IMR-90 (cell line): ENCODE results near the gene STX4. TPM values are rescaled to one million over a fixed set of nuclear protein-coding genes. Genes with fewer than 3 reads are reported as not detected.
A peak's percentile ranks its signal among the peaks of the same experiment; 100 is the strongest.

ENCODE experiments used
- ATAC-seq: fragments of 200-7000 bp; cut with Tn5 transposase; 2 replicates; pipeline ENCODE4 v1.9.1; 2020; ENCODE audit warnings: low read depth, mild to moderate bottlenecking, moderate library complexity
- BruUV-seq: library from RNA; stranded (reverse); fragments of 400-500 nt; replicated peaks from 2 replicates; lab custom pipeline; 2021; lab: Mats Ljungman, UMichigan
- CTCF ChIA-PET: fragments of 300-600 bp; formaldehyde crosslinking; extraction: SDS; loops from one replicate; lab custom pipeline; 2021; ENCODE audit warnings: antibody characterized with exemption; lab: Yijun Ruan, JAX
- POLR2A ChIA-PET: fragments of 300-600 bp; sonication (Branson Sonifier 250); formaldehyde crosslinking; loops from one replicate; lab custom pipeline; 2022; ENCODE audit warnings: antibody characterized with exemption; ENCODE audit not compliant: unreplicated experiment; lab: Charles Lee
- DNase-seq: peaks from one replicate; pipeline ENCODE4 v3.0.0; 2013
- H2AFZ ChIP-seq: replicated peaks from 2 replicates; pipeline ENCODE3; 2013; ENCODE audit warnings: low read length, mild to moderate bottlenecking; ENCODE audit not compliant: poor library complexity
- H2AK5ac ChIP-seq: 2 replicates; pipeline ENCODE4 v1.6.1; 2013; ENCODE audit warnings: low read depth, low read length, inconsistent platforms
- H2AK9ac ChIP-seq: replicated peaks from 2 replicates; pipeline ENCODE3; 2013; ENCODE audit warnings: mild to moderate bottlenecking, low read depth, low read length, moderate library complexity; ENCODE audit not compliant: poor library complexity
- H2BK120ac ChIP-seq: 2 replicates; pipeline ENCODE4 v1.6.1; 2013; ENCODE audit warnings: low read depth, low read length, inconsistent platforms
- H2BK15ac ChIP-seq: 3 replicates; pipeline ENCODE4 v1.6.1; 2013; ENCODE audit warnings: low read depth, low read length, inconsistent platforms
- H2BK20ac ChIP-seq: 2 replicates; pipeline ENCODE4 v1.6.1; 2013; ENCODE audit warnings: low read depth, mild to moderate bottlenecking, inconsistent platforms, low read length, moderate library complexity
- H2BK5ac ChIP-seq: 2 replicates; pipeline ENCODE4 v1.6.1; 2013; ENCODE audit warnings: mild to moderate bottlenecking, low read depth, low read length, inconsistent platforms; ENCODE audit not compliant: poor library complexity, severe bottlenecking
- H3K14ac ChIP-seq: replicated peaks from 2 replicates; pipeline ENCODE4 v1.6.1; 2013; ENCODE audit warnings: low read depth, low read length, inconsistent platforms
- H3K18ac ChIP-seq: 2 replicates; pipeline ENCODE4 v1.6.1; 2013; ENCODE audit warnings: low read depth, low read length, control low read depth
- H3K23ac ChIP-seq: 2 replicates; pipeline ENCODE4 v1.6.1; 2013; ENCODE audit warnings: low read depth, low read length, inconsistent platforms
- H3K27ac ChIP-seq: 2 replicates; pipeline ENCODE4 v1.5.1; 2013; ENCODE audit warnings: mild to moderate bottlenecking, control low read depth, low read length; ENCODE audit not compliant: insufficient read depth
- H3K27me3 ChIP-seq: 2 replicates; pipeline ENCODE4 v1.6.1; 2013; ENCODE audit warnings: low read length; ENCODE audit not compliant: control insufficient read depth, insufficient read depth
- H3K36me3 ChIP-seq: 2 replicates; pipeline ENCODE4 v1.6.1; 2013; ENCODE audit warnings: low read length, mixed read lengths; ENCODE audit not compliant: control insufficient read depth, insufficient read depth
- H3K4ac ChIP-seq: 2 replicates; pipeline ENCODE4 v1.6.1; 2013; ENCODE audit warnings: low read depth, low read length, inconsistent platforms
- H3K4me1 ChIP-seq: 2 replicates; pipeline ENCODE4 v1.6.1; 2013; ENCODE audit warnings: low read length, mixed read lengths; ENCODE audit not compliant: control insufficient read depth, insufficient read depth
- H3K4me2 ChIP-seq: 2 replicates; pipeline ENCODE4 v1.6.1; 2013; ENCODE audit warnings: low read depth, mild to moderate bottlenecking, control low read depth, low read length, moderate library complexity
- H3K4me3 ChIP-seq: 2 replicates; pipeline ENCODE4 v1.5.1; 2013; ENCODE audit warnings: low read depth, mild to moderate bottlenecking, control low read depth, low read length, moderate library complexity; ENCODE audit not compliant: insufficient read depth
- H3K56ac ChIP-seq: 2 replicates; pipeline ENCODE4 v1.6.1; 2013; ENCODE audit warnings: low read length, inconsistent platforms; ENCODE audit not compliant: insufficient read depth; ENCODE audit errors: extremely low read depth
- H3K79me1 ChIP-seq, 2 experiments: 2 replicates each; pipeline ENCODE4 v1.6.1; 2013; ENCODE audit warnings: low read length in 2 of 2, inconsistent platforms in 1 of 2, low read depth in 1 of 2
- H3K9ac ChIP-seq: 2 replicates; pipeline ENCODE4 v1.6.1; 2013; ENCODE audit warnings: low read depth, low read length, control low read depth
- H3K9me1 ChIP-seq: 2 replicates; pipeline ENCODE4 v1.6.1; 2013; ENCODE audit warnings: low read length, inconsistent platforms; ENCODE audit not compliant: insufficient read depth
- H3K9me3 ChIP-seq: 2 replicates; pipeline ENCODE4 v1.6.1; 2013; ENCODE audit warnings: low read length; ENCODE audit not compliant: control insufficient read depth, insufficient read depth
- H4K20me1 ChIP-seq: 2 replicates; pipeline ENCODE4 v1.6.1; 2013; ENCODE audit warnings: low read length, inconsistent platforms; ENCODE audit not compliant: insufficient read depth
- H4K5ac ChIP-seq: 2 replicates; pipeline ENCODE4 v1.6.1; 2013; ENCODE audit warnings: mild to moderate bottlenecking, low read depth, low read length, control low read depth
- H4K8ac ChIP-seq, 2 experiments: 2 replicates each; pipeline ENCODE4 v1.6.1; 2013; ENCODE audit warnings: low read depth in 2 of 2, low read length in 2 of 2, control low read depth in 1 of 2, inconsistent platforms in 1 of 2
- H4K91ac ChIP-seq: 2 replicates; pipeline ENCODE4 v1.6.1; 2013; ENCODE audit warnings: low read depth, low read length, inconsistent platforms; ENCODE audit not compliant: insufficient read depth
- BHLHE40 ChIP-seq: fragments of 150-350 bp; IDR thresholded peaks from 2 replicates; pipeline ENCODE4 v1.6.1; 2016; ENCODE audit warnings: mild to moderate bottlenecking, low read depth, low read length
- CEBPB ChIP-seq: IDR thresholded peaks from 2 replicates; pipeline ENCODE4 v1.6.1; 2012; ENCODE audit warnings: low read depth, low read length, improper control_type of control experiment
- CHD1 ChIP-seq: IDR thresholded peaks from 2 replicates; pipeline ENCODE4 v1.6.1; 2012; ENCODE audit warnings: low read depth, low read length, improper control_type of control experiment
- CTCF ChIP-seq: conservative IDR thresholded peaks from 2 replicates; pipeline ENCODE4 v1.5.1; 2012; ENCODE audit warnings: mild to moderate bottlenecking, low read depth, low read length, improper control_type of control experiment
- FOS ChIP-seq: fragments of 150-350 bp; IDR thresholded peaks from 2 replicates; pipeline ENCODE4 v1.6.1; 2016; ENCODE audit warnings: low read depth, low read length
- MAFK ChIP-seq: IDR thresholded peaks from 2 replicates; pipeline ENCODE4 v1.6.1; 2012; ENCODE audit warnings: low read depth, low read length, improper control_type of control experiment
- MAZ ChIP-seq: IDR thresholded peaks from 2 replicates; pipeline ENCODE4 v1.6.1; 2012; ENCODE audit warnings: low read depth, mild to moderate bottlenecking, low read length, improper control_type of control experiment, moderate library complexity, borderline replicate concordance
- MXI1 ChIP-seq: IDR thresholded peaks from 2 replicates; pipeline ENCODE4 v1.6.1; 2012; ENCODE audit warnings: low read depth, mild to moderate bottlenecking, low read length, moderate library complexity, borderline replicate concordance
- NFE2L2 ChIP-seq: fragments of 150-350 bp; IDR thresholded peaks from 2 replicates; pipeline ENCODE4 v1.6.1; 2016; ENCODE audit warnings: low read depth, mild to moderate bottlenecking, low read length
- POLR2A ChIP-seq: IDR thresholded peaks from 2 replicates; pipeline ENCODE4 v1.6.1; 2012; ENCODE audit warnings: mild to moderate bottlenecking, low read depth, low read length
- RAD21 ChIP-seq: IDR thresholded peaks from 2 replicates; pipeline ENCODE4 v1.6.1; 2012; ENCODE audit warnings: low read length, improper control_type of control experiment
- RCOR1 ChIP-seq: IDR thresholded peaks from 2 replicates; pipeline ENCODE4 v1.6.1; 2012; ENCODE audit warnings: mild to moderate bottlenecking, low read length, improper control_type of control experiment; ENCODE audit not compliant: insufficient replicate concordance
- RFX5 ChIP-seq: IDR thresholded peaks from 2 replicates; pipeline ENCODE4 v1.8.0; 2012; ENCODE audit warnings: low read depth, mild to moderate bottlenecking, low read length, moderate library complexity
- SMC3 ChIP-seq: fragments of 150-350 bp; IDR thresholded peaks from 2 replicates; pipeline ENCODE4 v1.6.1; 2016; ENCODE audit warnings: low read depth, mild to moderate bottlenecking, antibody characterized with exemption, low read length, moderate library complexity
- WGBS, 2 experiments: methylation state at CpG; one replicate each; pipeline versions ENCODE4 v1.1.5 to v1.1.7; 2013; ENCODE audit warnings: missing lambda C conversion rate in 2 of 2; ENCODE audit not compliant: insufficient read length in 1 of 2; ENCODE audit errors: extremely low coverage in 2 of 2; 5-methylcytosine and 5-hydroxymethylcytosine counted together
- dilution Hi-C: fragments of 300-500 bp; cut with HindIII; formaldehyde crosslinking; loops from one replicate; pipeline ENCODE4 v1.14.3; 2018; ENCODE audit warnings: low sequenced_read_pairs; ENCODE audit not compliant: unreplicated experiment
- in situ Hi-C: fragments of 300-500 bp; cut with MboI; formaldehyde crosslinking; loops from 3 replicates; pipeline ENCODE4 v1.14.3; 2019; ENCODE audit warnings: low sequenced_read_pairs, inconsistent platforms, mixed read lengths
- intact Hi-C: fragments of 100-400 bp; cut with micrococcal nuclease; formaldehyde crosslinking; loops from 2 replicates; pipeline ENCODE4 v1.10.0; 2022
- polyA plus RNA-seq, 3 experiments: library from polyadenylated mRNA; depleted of rRNA; stranded (reverse); fragments of >200 nt; gene quantifications; 2 replicates each; pipeline ENCODE4 v1.2.3, GENCODE V29; 2012; ENCODE audit warnings: low replicate concordance in 1 of 3
- total RNA-seq: library from RNA; depleted of rRNA; stranded (reverse); fragments of >200 nt; gene quantifications from 2 replicates; pipeline ENCODE4 v1.2.3, GENCODE V29; 2012
- TF ChIP-seq, protein P1 (sequence below): fragments of 150-350 bp; IDR thresholded peaks from 2 replicates; pipeline ENCODE4 v1.6.1; 2017; ENCODE audit warnings: mild to moderate bottlenecking, antibody characterized with exemption, low read length, low read depth
- TF ChIP-seq, protein P2 (sequence below): fragments of 150-350 bp; IDR thresholded peaks from 2 replicates; pipeline ENCODE4 v1.6.1; 2016; ENCODE audit warnings: low read depth, mild to moderate bottlenecking, low read length, moderate library complexity, borderline replicate concordance

STX4 gene
- total and polyA plus RNA-seq, 2 of the 4 experiments (the other 2 are of a cell fraction), result 23.5 to 67.9 TPM

GRCh38 chr16:31016018-31016417 lies 17.3 kb upstream of the STX4 start:
- H3K18ac ChIP-seq, result no peak overlapping the region
- peaks cover 2% of the 10 kb centered on the region; the same call in 1 of the 2 replicates for H3K4me1 ChIP-seq
- peaks cover 9% of the 10 kb centered on the region for H3K27me3 ChIP-seq
- ChIA-PET CTCF (interaction anchor here (0.5 to 0.7 kb wide), 2 partner anchors 31 to 164 kb away, joined by 3 to 4 read pairs; partner anchors contain the start of gene HSD3B7), POLR2A (no interaction called here)
- in situ Hi-C loops (no loop called here), dilution Hi-C loops (no loop called here), intact Hi-C loops (no loop called here)
- no peak overlapping the region for H2BK120ac ChIP-seq
- no peak overlapping the region for H4K5ac ChIP-seq
- H3K27ac ChIP-seq, result no peak overlapping the region
- no CpG with 5 or more reads among the region's 6 CpGs for WGBS, 2 experiments
- H3K9ac ChIP-seq, result no peak overlapping the region
- no peak overlapping the region for H2BK5ac ChIP-seq
- no peak overlapping the region for H3K4ac ChIP-seq
- H3K9me1 ChIP-seq, result no peaks in the 10 kb centered on the region
- no peak overlapping the region for H3K14ac ChIP-seq
- no peak overlapping the region for H4K8ac ChIP-seq
- no peak overlapping the region for H3K4me3 ChIP-seq
- peak overlapping the region; percentile 32 for H2AFZ ChIP-seq
- H2AK5ac ChIP-seq, result no peak overlapping the region
- TF ChIP-seq CTCF, result no peak
- no peak for TF ChIP-seq MAFK
- no peak for TF ChIP-seq RAD21
- TF ChIP-seq, protein P1, sequence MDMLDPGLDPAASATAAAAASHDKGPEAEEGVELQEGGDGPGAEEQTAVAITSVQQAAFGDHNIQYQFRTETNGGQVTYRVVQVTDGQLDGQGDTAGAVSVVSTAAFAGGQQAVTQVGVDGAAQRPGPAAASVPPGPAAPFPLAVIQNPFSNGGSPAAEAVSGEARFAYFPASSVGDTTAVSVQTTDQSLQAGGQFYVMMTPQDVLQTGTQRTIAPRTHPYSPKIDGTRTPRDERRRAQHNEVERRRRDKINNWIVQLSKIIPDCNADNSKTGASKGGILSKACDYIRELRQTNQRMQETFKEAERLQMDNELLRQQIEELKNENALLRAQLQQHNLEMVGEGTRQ, result no peak
- TF ChIP-seq SMC3, result no peak
- no peak for TF ChIP-seq FOS
- TF ChIP-seq POLR2A, result no peak
- no peak for TF ChIP-seq NFE2L2
- TF ChIP-seq, protein P2, sequence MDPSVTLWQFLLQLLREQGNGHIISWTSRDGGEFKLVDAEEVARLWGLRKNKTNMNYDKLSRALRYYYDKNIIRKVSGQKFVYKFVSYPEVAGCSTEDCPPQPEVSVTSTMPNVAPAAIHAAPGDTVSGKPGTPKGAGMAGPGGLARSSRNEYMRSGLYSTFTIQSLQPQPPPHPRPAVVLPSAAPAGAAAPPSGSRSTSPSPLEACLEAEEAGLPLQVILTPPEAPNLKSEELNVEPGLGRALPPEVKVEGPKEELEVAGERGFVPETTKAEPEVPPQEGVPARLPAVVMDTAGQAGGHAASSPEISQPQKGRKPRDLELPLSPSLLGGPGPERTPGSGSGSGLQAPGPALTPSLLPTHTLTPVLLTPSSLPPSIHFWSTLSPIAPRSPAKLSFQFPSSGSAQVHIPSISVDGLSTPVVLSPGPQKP, result no peak
- TF ChIP-seq RCOR1, result no peak
- no peak for TF ChIP-seq MXI1
- no peak for TF ChIP-seq RFX5
- no peak for TF ChIP-seq CHD1
- no peak for TF ChIP-seq MAZ
- no peak for TF ChIP-seq BHLHE40
- TF ChIP-seq CEBPB, result no peak
- no peaks in the 10 kb centered on the region for H3K9me3 ChIP-seq
- H4K91ac ChIP-seq, result no peak overlapping the region
- DNase-seq (no peak), ATAC-seq (no peak)
- no peaks in the 10 kb centered on the region for H3K36me3 ChIP-seq
- no peaks in the 10 kb centered on the region for H4K20me1 ChIP-seq
- H3K23ac ChIP-seq, result no peak overlapping the region
- no peak overlapping the region for H2BK20ac ChIP-seq
- no peak overlapping the region for H3K56ac ChIP-seq
- BruUV-seq, result no TSS peak
- H3K79me1 ChIP-seq, result 0 out of 4 replicates have a peak, but pooled peaks cover 0 to 2% of the 10 kb centered on the region in 2 experiments
- no peak overlapping the region for H2BK15ac ChIP-seq
- H2AK9ac ChIP-seq, result peak overlapping the region; percentile 72
- H3K4me2 ChIP-seq, result no peak overlapping the region
